ENCODE measurements around the gene LMO3.

- no peak for TF ChIP-seq POLR2A (IDR thresholded peaks at IDR 0.05)
- TF ChIP-seq CTCF (IDR thresholded peaks at IDR 0.05): no peak
Observed at GRCh38 chr12:16573398-16574077, 32.4 kb downstream of the LMO3 start.

Data from esophagus squamous epithelium (tissue), 4 donors.